DMS53 (cell line): ENCODE data around the gene FASTKD2.

ENCODE experiments used
- DNase-seq: peaks from one replicate; lab custom pipeline; 2025; lab: John Stamatoyannopoulos, UW

FASTKD2 gene

GRCh38 chr2:206838690-206839089, 73.3 kb downstream of the FASTKD2 start:
- no peak for DNase-seq

- DNase-seq = peak; percentile 21
Measured at GRCh38 chr2:206840999-206841398, 75.6 kb downstream of the FASTKD2 start.
